K562 (cell line): ENCODE measurements around the gene MYO1H. TPM values are rescaled to one million over a fixed set of nuclear protein-coding genes. Genes with fewer than 3 reads are reported as not detected.

Source experiments
- ATAC-seq: fragments of 200-7000 bp; cut with Tn5 transposase; 3 replicates; pipeline ENCODE4 v1.9.1; 2020; ENCODE audit warnings: moderate library complexity
- BruUV-seq: library from RNA; stranded (reverse); fragments of 400-500 nt; replicated peaks from 2 replicates; lab custom pipeline; 2021; lab: Mats Ljungman, UMichigan
- CTCF ChIA-PET: fragments of 300-600 bp; formaldehyde crosslinking; extraction: SDS; loops from one replicate; lab custom pipeline; 2021; ENCODE audit warnings: low intra/inter-chr PET ratio; lab: Yijun Ruan, JAX
- POLR2A ChIA-PET: fragments of 300-600, 350-650 bp; sonication (Branson Sonifier 250); formaldehyde crosslinking; extraction: SDS; loops from one replicate; lab custom pipeline; 2021; ENCODE audit warnings: antibody characterized with exemption, inconsistent platforms; lab: Yijun Ruan, JAX
- DNase-seq, 4 experiments: peaks; one replicate each; pipeline versions ENCODE4 v3.0.0 to v3.0.0-alpha.2; 2011 to 2018; ENCODE audit warnings: low spot score in 3 of 4, mixed read lengths in 3 of 4; ENCODE audit errors: extremely low read depth in 1 of 4
- FAIRE-seq: peaks from 2 replicates; lab custom pipeline; 2011; peaks lifted over from hg19 to GRCh38; lab: Jason Lieb, UNC
- H2AFZ ChIP-seq: 2 replicates; pipeline ENCODE4 v1.6.0; 2011; ENCODE audit warnings: low read depth, low read length, control low read depth, inconsistent platforms
- H3K27ac ChIP-seq: fragments of 200-600 bp; 3 replicates; pipeline ENCODE4 v1.8.0; 2011; ENCODE audit warnings: low read depth, mild to moderate bottlenecking, control low read depth, inconsistent platforms, low read length, moderate library complexity, mixed read lengths; ENCODE audit errors: extremely low read depth
- H3K27me3 ChIP-seq, 2 experiments: fragments of 300-600 bp in 1 of 2; 2 replicates in 1 of 2; 3 replicates in 1 of 2; pipeline versions ENCODE4 v1.6.0 to v1.8.0; 2011; ENCODE audit warnings: inconsistent platforms in 2 of 2, low read length in 2 of 2, mild to moderate bottlenecking in 1 of 2, mixed read lengths in 1 of 2, moderate library complexity in 1 of 2; ENCODE audit not compliant: control insufficient read depth in 2 of 2, insufficient read depth in 2 of 2
- H3K36me3 ChIP-seq: fragments of 300-600 bp; 3 replicates; pipeline ENCODE4 v1.8.0; 2011; ENCODE audit warnings: mild to moderate bottlenecking, low read length, inconsistent platforms; ENCODE audit not compliant: control insufficient read depth, insufficient read depth
- H3K4me1 ChIP-seq, 2 experiments: fragments of 200-600 bp in 1 of 2; replicated peaks in 1 of 2; 2 replicates in 1 of 2; 3 replicates in 1 of 2; pipeline versions ENCODE4 v1.5.1 to v1.8.0; 2011; ENCODE audit warnings: inconsistent platforms in 2 of 2, low read length in 2 of 2, mild to moderate bottlenecking in 1 of 2, mixed read lengths in 1 of 2, moderate library complexity in 1 of 2; ENCODE audit not compliant: control insufficient read depth in 2 of 2, insufficient read depth in 2 of 2
- H3K4me2 ChIP-seq: 2 replicates; pipeline ENCODE4 v1.6.1; 2011; ENCODE audit warnings: low read length, control low read depth, inconsistent platforms, mixed read lengths; ENCODE audit not compliant: insufficient read depth
- H3K4me3 ChIP-seq: fragments of 200-600 bp; sonication (generic), shearing (Covaris generic); 2 replicates; pipeline ENCODE4 v1.5.1; 2016; ENCODE audit warnings: control low read depth, inconsistent platforms
- H3K79me2 ChIP-seq: fragments of 200-600 bp; 3 replicates; pipeline ENCODE4 v1.8.0; 2011; ENCODE audit warnings: low read length, inconsistent platforms; ENCODE audit not compliant: control insufficient read depth, insufficient read depth
- H3K9ac ChIP-seq, 2 experiments: 2 replicates each; pipeline versions ENCODE4 v1.6.0 to v1.6.1; 2011; ENCODE audit warnings: low read depth in 2 of 2, low read length in 2 of 2, control low read depth in 1 of 2, inconsistent platforms in 1 of 2, mild to moderate bottlenecking in 1 of 2, mixed read lengths in 1 of 2; ENCODE audit not compliant: insufficient read depth in 1 of 2
- H3K9me1 ChIP-seq: one replicate; pipeline ENCODE4 v1.6.0; 2011; ENCODE audit warnings: inconsistent platforms, mild to moderate bottlenecking, low read length, moderate library complexity; ENCODE audit not compliant: control insufficient read depth, insufficient read depth
- H3K9me3 ChIP-seq: replicated peaks from 2 replicates; pipeline ENCODE4 v1.5.1; 2011; ENCODE audit warnings: low read depth, low read length, inconsistent platforms; ENCODE audit not compliant: control insufficient read depth, insufficient read depth
- H4K20me1 ChIP-seq: replicated peaks from 2 replicates; pipeline ENCODE4 v1.6.1; 2011; ENCODE audit warnings: low read length, inconsistent platforms, mixed read lengths; ENCODE audit not compliant: control insufficient read depth, insufficient read depth
- CBX3 ChIP-seq, 2 experiments: IDR thresholded peaks; 1 replicate in 1 of 2; 2 replicates in 1 of 2; pipeline ENCODE4 v1.6.1; 2012; ENCODE audit warnings: inconsistent platforms in 2 of 2, low read length in 2 of 2, borderline replicate concordance in 1 of 2, control low read depth in 1 of 2
- CTCFL ChIP-seq: IDR thresholded peaks from 2 replicates; pipeline ENCODE4 v1.6.1; 2011; ENCODE audit warnings: borderline replicate concordance, low read depth, mild to moderate bottlenecking, moderate library complexity, low read length; ENCODE audit not compliant: insufficient read depth, poor library complexity, severe bottlenecking
- ERF ChIP-seq: fragments of 450-650 bp; formaldehyde crosslinking; IDR thresholded peaks from 2 replicates; pipeline ENCODE4 v1.4.0; 2020; ENCODE audit warnings: mild to moderate bottlenecking, mixed read lengths
- FOXA3 ChIP-seq, 2 experiments: fragments of 450-650 bp in 1 of 2; sonication (generic) in 1 of 2; formaldehyde crosslinking; IDR thresholded peaks in 1 of 2; conservative IDR thresholded peaks in 1 of 2; 2 replicates each; pipeline versions ENCODE4 v1.4.0 to v1.8.0; 2020 to 2022; ENCODE audit warnings: mild to moderate bottlenecking in 2 of 2, missing genetic modification reagents in 1 of 2
- HNRNPH1 ChIP-seq: fragments of 200-400 bp; formaldehyde crosslinking; optimal IDR thresholded peaks from 2 replicates; pipeline ENCODE3; 2017; ENCODE audit warnings: low read depth, mild to moderate bottlenecking, low read length, moderate library complexity
- POLR3A ChIP-seq: IDR thresholded peaks from 2 replicates; pipeline ENCODE4 v1.6.1; 2011; ENCODE audit warnings: borderline replicate concordance, mild to moderate bottlenecking, moderate library complexity; ENCODE audit not compliant: insufficient read length, insufficient read depth; ENCODE audit errors: extremely low read depth
- RAD21 ChIP-seq, 2 experiments: fragments of 250-450 bp in 1 of 2; fragments of 450-650 bp in 1 of 2; sonication (Bioruptor Pico) in 1 of 2; formaldehyde crosslinking in 1 of 2; IDR thresholded peaks in 1 of 2; conservative IDR thresholded peaks in 1 of 2; 2 replicates each; pipeline versions ENCODE4 v1.4.0 to v1.8.0; 2020 to 2022; ENCODE audit warnings: mild to moderate bottlenecking in 2 of 2, moderate library complexity in 1 of 2
- RBM25 ChIP-seq: fragments of 200-400 bp; formaldehyde crosslinking; IDR thresholded peaks from 2 replicates; pipeline ENCODE4 v1.6.1; 2018; ENCODE audit warnings: low read length, low read depth, moderate library complexity; ENCODE audit not compliant: severe bottlenecking
- TAF15 ChIP-seq: fragments of 200-400 bp; formaldehyde crosslinking; IDR thresholded peaks from 2 replicates; pipeline ENCODE4 v1.6.1; 2017; ENCODE audit warnings: mild to moderate bottlenecking, low read depth, low read length, moderate library complexity
- WGBS: fragments of 100-300 bp; shearing (Covaris generic); methylation state at CpG from one replicate; pipeline ENCODE4 v1.1.6; 2016; ENCODE audit warnings: low coverage, mixed read lengths; ENCODE audit not compliant: insufficient coverage; ENCODE audit errors: missing lambda C conversion rate; 5-methylcytosine and 5-hydroxymethylcytosine counted together
- in situ Hi-C: fragments of 300-500 bp; cut with MboI; formaldehyde crosslinking; loops from 4 replicates; pipeline ENCODE4 v1.15.0; 2018; ENCODE audit warnings: inconsistent platforms, mixed read lengths
- intact Hi-C: fragments of 100-400 bp; cut with micrococcal nuclease; formaldehyde crosslinking; loops from 2 replicates; pipeline ENCODE4 v1.14.2; 2022
- polyA plus RNA-seq, 8 experiments: library from polyadenylated mRNA; depleted of rRNA in 4 of 8; stranded (reverse) in 5 of 8; unstranded in 3 of 8; fragments of >200 nt; fragmentation: Nextera tagmentation in 2 of 8; fragmentation: Illumina TruSeq in 1 of 8; extraction: Ambion mirVana in 2 of 8; extraction: Trizol in 1 of 8; gene quantifications; 2 replicates each; pipeline versions ENCODE4 v1.2.1 to v1.2.3, GENCODE V29; 2011 to 2014; ENCODE audit warnings: inconsistent platforms in 1 of 8, missing spikeins in 1 of 8
- total RNA-seq, 7 experiments: library from RNA; depleted of rRNA in 6 of 7; stranded (reverse); fragments of >200 nt in 6 of 7; fragmentation: Illumina TruSeq in 2 of 7; extraction: Trizol in 2 of 7; gene quantifications; 2 replicates each; pipeline versions ENCODE4 v1.2.1 to v1.2.3, GENCODE V29; 2011 to 2021; ENCODE audit warnings: low replicate concordance in 1 of 7
- TF ChIP-seq, protein P1 (sequence below): fragments of 450-650 bp; IDR thresholded peaks from 2 replicates; pipeline ENCODE4 v1.6.1; 2016; ENCODE audit warnings: mild to moderate bottlenecking
- TF ChIP-seq, protein P2 (sequence below), 3 experiments: IDR thresholded peaks in 2 of 3; conservative IDR thresholded peaks in 1 of 3; 2 replicates each; pipeline ENCODE4 v1.5.1; 2011 to 2012; ENCODE audit warnings: low read length in 3 of 3, mild to moderate bottlenecking in 3 of 3, control low read depth in 2 of 3, improper control_type of control experiment in 1 of 3, inconsistent platforms in 1 of 3, low read depth in 1 of 3, mixed read lengths in 1 of 3, moderate library complexity in 1 of 3; ENCODE audit not compliant: insufficient read depth in 2 of 3

MYO1H gene
- total and polyA plus RNA-seq, 9 of the 15 experiments (the other 6 are each of a cell fraction or from before 2014, with no cell fraction given) = not detected

DNA sequence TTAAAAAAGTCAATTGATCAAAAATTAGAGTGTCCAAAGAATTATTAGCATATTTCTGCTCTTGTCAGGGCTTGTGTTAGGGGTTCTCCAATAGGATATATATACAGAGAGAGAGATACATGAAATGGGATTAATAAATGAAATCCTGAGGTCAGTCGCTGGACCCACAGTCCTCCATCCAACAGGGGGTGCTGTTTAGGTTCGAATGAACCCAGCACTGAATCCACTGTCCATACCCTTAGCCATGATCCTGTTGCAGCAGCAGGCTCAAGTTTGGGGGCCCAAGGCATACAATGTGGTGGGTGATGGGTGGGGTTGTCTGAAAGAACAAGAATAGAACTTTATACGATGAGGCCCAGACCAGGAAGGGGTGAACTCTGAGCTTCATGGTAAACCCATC lies 780 bp upstream of the MYO1H start:
- ChIA-PET POLR2A (interaction anchor here (0.9 kb wide), 1 partner anchor 9 kb away, joined by 3 read pairs; no protein-coding TSS in a partner anchor), CTCF (no interaction called here)
- ATAC-seq (peak; percentile 76), DNase-seq (peak in 3 of 4 experiments; percentile 10 to 21 (median 13)), FAIRE-seq (no peak)
- WGBS = 29% methylated on average over 3 of the region's 3 CpGs
- Histone ChIP-seq H3K27me3 (peaks cover 0 to under 1% of the 10 kb centered on the region in 2 experiments; a peak in 3 of 5 replicates), H3K9me3 (peaks cover 2% of the 10 kb centered on the region; the same call in 1 of the 2 replicates), H4K20me1 (no peaks in the 10 kb centered on the region), H3K27ac (no peak overlapping the region), H3K4me1 (peaks cover 0 to 2% of the 10 kb centered on the region in 2 experiments; a peak in 1 of 5 replicates), H3K36me3 (no peaks in the 10 kb centered on the region), H3K9ac (no peak overlapping the region), H3K4me2 (0 out of 2 replicates have a peak overlapping the region, but pooled peaks have one; percentile 9), H3K9me1 (no peaks in the 10 kb centered on the region), H3K79me2 (no peaks in the 10 kb centered on the region), H3K4me3 (no peak overlapping the region), H2AFZ (peak overlapping the region; percentile 34; the same call in 1 of the 2 replicates)
- intact Hi-C loops = no loop called here
- in situ Hi-C loops = no loop called here
- no TSS peak for BruUV-seq
- TF ChIP-seq CTCFL (peak; percentile 36), TAF15 (no peak), RBM25 (no peak), FOXA3 (CRISPR knock-in tag; conservative IDR thresholded peaks at IDR 0.05 in 1 of 2, IDR thresholded peaks at IDR 0.05 in 1 of 2) (no peak), POLR3A (no peak), HNRNPH1 (no peak), RAD21 (CRISPR knock-in tag; conservative IDR thresholded peaks at IDR 0.05 in 1 of 2, IDR thresholded peaks at IDR 0.05 in 1 of 2) (peak in 1 of 2 experiments; percentile 3; a peak in 1 of 4 replicates), CBX3 (IDR thresholded peaks at IDR 0.05; ENCODE audit: borderline replicate concordance in 1 of 2, low read length in 2 of 2) (0 out of 3 replicates have a peak, but pooled peaks of 1 of the 2 experiments have one; percentile 19), ERF (CRISPR knock-in tag) (no peak)
- TF ChIP-seq, protein P1, sequence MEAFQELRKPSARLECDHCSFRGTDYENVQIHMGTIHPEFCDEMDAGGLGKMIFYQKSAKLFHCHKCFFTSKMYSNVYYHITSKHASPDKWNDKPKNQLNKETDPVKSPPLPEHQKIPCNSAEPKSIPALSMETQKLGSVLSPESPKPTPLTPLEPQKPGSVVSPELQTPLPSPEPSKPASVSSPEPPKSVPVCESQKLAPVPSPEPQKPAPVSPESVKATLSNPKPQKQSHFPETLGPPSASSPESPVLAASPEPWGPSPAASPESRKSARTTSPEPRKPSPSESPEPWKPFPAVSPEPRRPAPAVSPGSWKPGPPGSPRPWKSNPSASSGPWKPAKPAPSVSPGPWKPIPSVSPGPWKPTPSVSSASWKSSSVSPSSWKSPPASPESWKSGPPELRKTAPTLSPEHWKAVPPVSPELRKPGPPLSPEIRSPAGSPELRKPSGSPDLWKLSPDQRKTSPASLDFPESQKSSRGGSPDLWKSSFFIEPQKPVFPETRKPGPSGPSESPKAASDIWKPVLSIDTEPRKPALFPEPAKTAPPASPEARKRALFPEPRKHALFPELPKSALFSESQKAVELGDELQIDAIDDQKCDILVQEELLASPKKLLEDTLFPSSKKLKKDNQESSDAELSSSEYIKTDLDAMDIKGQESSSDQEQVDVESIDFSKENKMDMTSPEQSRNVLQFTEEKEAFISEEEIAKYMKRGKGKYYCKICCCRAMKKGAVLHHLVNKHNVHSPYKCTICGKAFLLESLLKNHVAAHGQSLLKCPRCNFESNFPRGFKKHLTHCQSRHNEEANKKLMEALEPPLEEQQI = 0 out of 2 replicates have a peak, but pooled peaks have one; percentile 51
- TF ChIP-seq, protein P2, sequence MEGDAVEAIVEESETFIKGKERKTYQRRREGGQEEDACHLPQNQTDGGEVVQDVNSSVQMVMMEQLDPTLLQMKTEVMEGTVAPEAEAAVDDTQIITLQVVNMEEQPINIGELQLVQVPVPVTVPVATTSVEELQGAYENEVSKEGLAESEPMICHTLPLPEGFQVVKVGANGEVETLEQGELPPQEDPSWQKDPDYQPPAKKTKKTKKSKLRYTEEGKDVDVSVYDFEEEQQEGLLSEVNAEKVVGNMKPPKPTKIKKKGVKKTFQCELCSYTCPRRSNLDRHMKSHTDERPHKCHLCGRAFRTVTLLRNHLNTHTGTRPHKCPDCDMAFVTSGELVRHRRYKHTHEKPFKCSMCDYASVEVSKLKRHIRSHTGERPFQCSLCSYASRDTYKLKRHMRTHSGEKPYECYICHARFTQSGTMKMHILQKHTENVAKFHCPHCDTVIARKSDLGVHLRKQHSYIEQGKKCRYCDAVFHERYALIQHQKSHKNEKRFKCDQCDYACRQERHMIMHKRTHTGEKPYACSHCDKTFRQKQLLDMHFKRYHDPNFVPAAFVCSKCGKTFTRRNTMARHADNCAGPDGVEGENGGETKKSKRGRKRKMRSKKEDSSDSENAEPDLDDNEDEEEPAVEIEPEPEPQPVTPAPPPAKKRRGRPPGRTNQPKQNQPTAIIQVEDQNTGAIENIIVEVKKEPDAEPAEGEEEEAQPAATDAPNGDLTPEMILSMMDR (IDR thresholded peaks at IDR 0.05 in 2 of 3, conservative IDR thresholded peaks at IDR 0.05 in 1 of 3; ENCODE audit: insufficient read depth in 2 of 3, low read depth in 1 of 3, low read length in 3 of 3) = peak in 2 of 3 experiments; percentile 13 to 45; a peak in 3 of 6 replicates
